AG10803 (cell line): Measurements from ENCODE around the gene CST11.

ENCODE experiments used
- DNase-seq: peaks from one replicate; pipeline ENCODE4 v3.0.0; 2010; ENCODE audit warnings: low read depth
- H3K4me3 ChIP-seq: 2 replicates; pipeline ENCODE4 v1.5.1; 2011; ENCODE audit warnings: mild to moderate bottlenecking, low read length, control low read depth
- TF ChIP-seq, protein P1 (sequence below): conservative IDR thresholded peaks from 2 replicates; pipeline ENCODE4 v1.5.1; 2011; ENCODE audit warnings: mild to moderate bottlenecking, low read length, control low read depth, inconsistent platforms

The CST11 gene, protein sequence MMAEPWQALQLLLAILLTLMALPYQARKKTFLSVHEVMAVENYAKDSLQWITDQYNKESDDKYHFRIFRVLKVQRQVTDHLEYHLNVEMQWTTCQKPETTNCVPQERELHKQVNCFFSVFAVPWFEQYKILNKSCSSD

DNA sequence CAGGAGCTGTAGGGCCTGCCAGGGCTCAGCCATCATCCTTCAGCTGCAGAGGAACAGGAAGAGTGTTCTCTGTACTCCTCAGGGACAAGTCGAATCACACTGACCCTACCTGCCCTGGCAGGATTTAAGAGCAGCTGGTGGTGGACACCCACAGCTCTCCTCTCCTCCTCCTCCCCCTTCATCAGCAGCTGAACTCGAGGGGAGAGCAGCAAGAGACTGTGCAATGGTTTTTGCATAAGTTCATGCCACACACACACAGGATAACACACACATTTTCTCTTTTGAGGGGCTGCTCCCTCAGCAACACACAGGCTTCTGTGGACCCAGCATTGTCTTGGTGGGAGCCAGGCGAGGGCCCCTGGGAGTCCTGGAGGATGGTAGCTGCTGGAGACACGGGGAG, at the start of gene CST11:
CST11 (minus strand) TSS at position 101 of the 400 bp plus-strand sequence; CDS start at position 36, 65 bp downstream.
- DNase-seq: no peak
- TF ChIP-seq, protein P1, sequence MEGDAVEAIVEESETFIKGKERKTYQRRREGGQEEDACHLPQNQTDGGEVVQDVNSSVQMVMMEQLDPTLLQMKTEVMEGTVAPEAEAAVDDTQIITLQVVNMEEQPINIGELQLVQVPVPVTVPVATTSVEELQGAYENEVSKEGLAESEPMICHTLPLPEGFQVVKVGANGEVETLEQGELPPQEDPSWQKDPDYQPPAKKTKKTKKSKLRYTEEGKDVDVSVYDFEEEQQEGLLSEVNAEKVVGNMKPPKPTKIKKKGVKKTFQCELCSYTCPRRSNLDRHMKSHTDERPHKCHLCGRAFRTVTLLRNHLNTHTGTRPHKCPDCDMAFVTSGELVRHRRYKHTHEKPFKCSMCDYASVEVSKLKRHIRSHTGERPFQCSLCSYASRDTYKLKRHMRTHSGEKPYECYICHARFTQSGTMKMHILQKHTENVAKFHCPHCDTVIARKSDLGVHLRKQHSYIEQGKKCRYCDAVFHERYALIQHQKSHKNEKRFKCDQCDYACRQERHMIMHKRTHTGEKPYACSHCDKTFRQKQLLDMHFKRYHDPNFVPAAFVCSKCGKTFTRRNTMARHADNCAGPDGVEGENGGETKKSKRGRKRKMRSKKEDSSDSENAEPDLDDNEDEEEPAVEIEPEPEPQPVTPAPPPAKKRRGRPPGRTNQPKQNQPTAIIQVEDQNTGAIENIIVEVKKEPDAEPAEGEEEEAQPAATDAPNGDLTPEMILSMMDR: no peak
- H3K4me3 ChIP-seq: no peak within 1 kb of the TSS

DNA sequence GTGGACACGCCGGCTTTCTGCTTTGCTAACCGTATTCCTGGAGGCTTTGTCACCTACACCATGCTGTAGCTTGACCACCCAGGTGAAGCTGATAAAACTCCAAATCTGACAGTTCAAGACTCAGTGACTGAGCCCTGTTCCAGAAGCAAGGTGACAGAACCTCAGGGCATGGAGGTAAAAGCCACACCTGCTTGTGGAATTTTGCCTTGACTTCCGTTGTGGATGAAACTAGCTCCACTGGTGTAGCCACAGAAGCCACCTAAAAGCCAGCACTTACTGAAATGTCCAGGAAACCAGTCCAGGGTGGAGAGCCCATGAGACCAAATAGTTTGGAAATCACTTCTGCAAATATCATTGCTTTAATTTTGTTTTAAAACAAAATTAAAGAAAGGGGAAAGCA, 49.2 kb upstream of the CST11 start:
- DNase-seq: no peak
- no peak overlapping the region for H3K4me3 ChIP-seq
- TF ChIP-seq, protein P1: no peak

DNA sequence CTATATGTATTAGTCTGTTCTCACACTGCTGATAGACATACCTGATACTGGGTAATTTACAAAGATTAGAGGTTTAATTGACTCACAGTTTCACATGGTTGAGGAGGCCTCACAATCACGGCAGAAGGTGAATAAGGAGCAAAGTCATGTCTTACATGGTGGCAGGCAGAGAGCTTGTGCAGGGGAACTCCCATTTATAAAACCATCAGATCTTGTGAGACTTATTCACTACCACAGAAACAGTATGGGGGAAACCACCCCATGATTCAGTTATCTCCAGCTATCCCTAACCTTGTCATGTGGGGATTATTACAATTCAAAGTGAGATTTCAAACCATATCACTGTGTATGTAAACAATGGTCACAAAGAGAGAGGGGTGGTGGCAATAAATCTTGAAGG, 44.9 kb upstream of the CST11 start:
- TF ChIP-seq, protein P1: no peak
- no peak overlapping the region for H3K4me3 ChIP-seq
- DNase-seq: no peak

DNA sequence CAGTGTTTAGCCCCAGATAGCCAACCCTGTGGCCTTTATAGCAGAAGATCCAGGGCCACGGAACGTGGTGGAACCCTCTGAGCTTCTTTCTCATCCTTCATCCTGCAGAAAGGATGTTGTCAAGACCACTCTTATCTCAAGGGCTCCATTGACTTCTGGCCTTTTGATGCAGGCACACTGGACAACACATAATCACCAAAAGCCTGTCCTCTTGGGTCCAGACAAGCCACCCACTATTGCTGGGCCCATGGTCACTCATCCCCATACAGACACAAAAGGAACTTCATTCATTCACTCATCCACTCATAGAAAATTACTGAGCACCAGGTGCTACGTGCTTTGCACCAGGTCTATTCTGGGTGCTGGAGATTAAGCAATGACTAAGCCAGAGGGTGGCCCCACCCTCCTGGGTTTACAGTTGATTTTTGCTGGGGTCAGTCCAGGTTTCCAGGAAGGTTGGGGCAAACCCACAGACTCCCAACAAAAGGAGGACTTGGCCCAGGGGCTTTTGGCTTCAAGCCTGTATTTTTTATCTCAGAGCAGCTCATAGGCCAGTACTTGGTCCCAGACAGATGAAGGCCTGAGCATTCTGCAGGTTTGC, 40.6 kb upstream of the CST11 start:
- H3K4me3 ChIP-seq: no peak overlapping the region
- no peak for DNase-seq
- TF ChIP-seq, protein P1: no peak

DNA sequence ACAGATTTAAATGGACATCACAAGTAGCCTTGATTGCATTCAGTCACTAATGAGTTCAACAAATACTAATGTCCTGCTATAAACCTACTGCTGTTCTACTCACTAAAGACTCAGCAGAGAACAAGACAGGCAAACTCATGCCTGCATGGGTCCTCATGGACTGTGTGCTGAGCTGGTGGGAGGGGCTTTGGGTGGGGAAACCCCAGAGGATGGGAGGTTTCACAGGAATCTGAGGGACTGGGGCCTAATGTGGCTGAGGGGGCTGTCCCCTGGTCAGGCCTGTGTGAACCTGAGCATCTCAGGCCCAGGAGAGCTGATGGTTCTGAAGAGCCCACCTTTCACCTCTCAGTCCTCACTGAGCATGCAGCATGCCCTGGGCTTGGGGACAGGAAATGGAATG, 39.6 kb upstream of the CST11 start:
- TF ChIP-seq, protein P1: no peak
- DNase-seq: no peak
- no peak overlapping the region for H3K4me3 ChIP-seq

DNA sequence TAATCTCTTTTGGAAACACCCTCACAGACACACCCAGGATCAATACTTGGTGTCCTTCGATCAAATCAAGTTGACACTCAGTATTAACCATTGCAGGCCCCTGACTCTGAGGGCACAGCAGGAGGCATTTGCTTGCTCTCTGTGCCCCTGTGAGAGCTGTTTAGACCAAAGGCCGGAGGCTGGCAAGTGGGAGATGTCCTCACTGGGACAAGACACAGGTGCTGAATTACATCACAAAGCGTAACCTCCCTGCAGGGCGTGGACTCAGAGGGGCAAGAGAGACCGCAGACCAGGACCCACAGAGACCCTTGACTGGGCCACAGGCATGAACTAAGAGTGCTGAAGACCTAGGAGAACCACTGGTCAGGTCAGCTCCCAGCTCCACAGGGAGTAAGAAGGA, 38.1 kb upstream of the CST11 start, which contains the start of gene CST8:
CST8 (plus strand) TSS at position 301 of the 400 bp plus-strand sequence. CDS start 551 bp downstream, outside the sequence.
- no peak within 1 kb of the TSS for H3K4me3 ChIP-seq
- TF ChIP-seq, protein P1: no peak
- DNase-seq: no peak

DNA sequence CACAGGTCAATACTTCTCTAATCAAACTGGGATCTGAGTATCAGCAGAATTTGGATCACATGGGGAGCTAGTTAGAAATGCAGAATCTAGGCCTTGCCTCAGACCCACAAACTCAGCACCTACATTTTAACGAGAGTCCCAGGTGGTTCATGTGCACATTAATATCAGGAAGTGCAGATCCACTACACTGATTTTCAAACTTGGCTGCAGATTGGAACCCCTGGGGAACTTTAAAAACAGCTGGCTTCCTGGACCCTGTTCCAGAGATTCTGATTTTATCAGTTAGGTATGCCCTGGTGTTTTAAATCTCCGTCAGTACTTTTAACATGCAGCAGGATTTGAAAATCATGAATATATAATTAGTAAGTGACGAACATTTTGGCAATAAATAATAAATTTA, 36.3 kb upstream of the CST11 start:
- DNase-seq: no peak
- no peak overlapping the region for H3K4me3 ChIP-seq
- TF ChIP-seq, protein P1: no peak
